Mammary epithelial cell (primary cell): ENCODE data around the gene SLCO3A1.

Experiments used
- EZH2 ChIP-seq: IDR thresholded peaks from 2 replicates; pipeline ENCODE4 v1.6.1; 2012; ENCODE audit warnings: low read length, inconsistent platforms, borderline replicate concordance
- TF ChIP-seq, protein P1 (sequence below), 2 donors: IDR thresholded peaks in 1 of 2; conservative IDR thresholded peaks in 1 of 2; 2 replicates each; pipeline ENCODE4 v1.5.1; 2011 to 2012; ENCODE audit warnings: inconsistent platforms in 2 of 2, low read length in 2 of 2, mild to moderate bottlenecking in 2 of 2, control low read depth in 1 of 2, low read depth in 1 of 2; ENCODE audit not compliant: insufficient read depth in 1 of 2; ENCODE audit errors: extremely low read depth in 1 of 2

DNA sequence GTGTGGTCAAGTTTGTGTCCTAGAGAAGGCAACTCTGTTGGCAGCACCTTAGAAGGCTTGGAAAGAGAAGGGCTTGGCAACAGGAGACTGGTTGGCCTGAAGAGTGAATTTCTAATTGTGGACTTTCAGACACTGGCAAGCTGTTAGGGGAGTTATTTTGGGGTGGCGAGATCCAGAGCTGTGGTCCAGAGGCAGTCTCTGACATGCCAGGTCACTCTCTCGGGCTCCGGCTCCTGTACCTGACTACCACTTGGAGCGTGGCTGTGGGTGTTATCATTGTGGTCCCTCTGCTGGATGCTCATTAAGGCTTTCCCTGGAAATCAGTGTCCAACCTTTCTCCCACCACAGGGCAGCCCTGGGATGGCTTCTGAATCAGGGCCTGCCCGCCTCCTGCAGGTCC lies 209.0 kb downstream of the SLCO3A1 start:
- TF ChIP-seq, protein P1, sequence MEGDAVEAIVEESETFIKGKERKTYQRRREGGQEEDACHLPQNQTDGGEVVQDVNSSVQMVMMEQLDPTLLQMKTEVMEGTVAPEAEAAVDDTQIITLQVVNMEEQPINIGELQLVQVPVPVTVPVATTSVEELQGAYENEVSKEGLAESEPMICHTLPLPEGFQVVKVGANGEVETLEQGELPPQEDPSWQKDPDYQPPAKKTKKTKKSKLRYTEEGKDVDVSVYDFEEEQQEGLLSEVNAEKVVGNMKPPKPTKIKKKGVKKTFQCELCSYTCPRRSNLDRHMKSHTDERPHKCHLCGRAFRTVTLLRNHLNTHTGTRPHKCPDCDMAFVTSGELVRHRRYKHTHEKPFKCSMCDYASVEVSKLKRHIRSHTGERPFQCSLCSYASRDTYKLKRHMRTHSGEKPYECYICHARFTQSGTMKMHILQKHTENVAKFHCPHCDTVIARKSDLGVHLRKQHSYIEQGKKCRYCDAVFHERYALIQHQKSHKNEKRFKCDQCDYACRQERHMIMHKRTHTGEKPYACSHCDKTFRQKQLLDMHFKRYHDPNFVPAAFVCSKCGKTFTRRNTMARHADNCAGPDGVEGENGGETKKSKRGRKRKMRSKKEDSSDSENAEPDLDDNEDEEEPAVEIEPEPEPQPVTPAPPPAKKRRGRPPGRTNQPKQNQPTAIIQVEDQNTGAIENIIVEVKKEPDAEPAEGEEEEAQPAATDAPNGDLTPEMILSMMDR (conservative IDR thresholded peaks at IDR 0.05 in 1 of 2, IDR thresholded peaks at IDR 0.05 in 1 of 2; ENCODE audit: extremely low read depth in 1 of 2, insufficient read depth in 1 of 2, low read depth in 1 of 2, low read length in 2 of 2), result no peak
- TF ChIP-seq EZH2, result no peak
